HG02970 (cell line): ENCODE measurements around the gene LMLN.
"Not testable (repeated sequence)": the region's sequence is repeated elsewhere in the genome, so short reads cannot be mapped to it uniquely, and the experiment has no call there.

Experiments
- ATAC-seq: cut with Tn5 transposase; IDR thresholded peaks from one replicate; pipeline ENCODE4 v1.9.1; 2021; ENCODE audit warnings: mild to moderate bottlenecking, moderate library complexity, moderate number of reproducible peaks; ENCODE audit not compliant: unreplicated experiment, low FRiP score

The LMLN gene

DNA sequence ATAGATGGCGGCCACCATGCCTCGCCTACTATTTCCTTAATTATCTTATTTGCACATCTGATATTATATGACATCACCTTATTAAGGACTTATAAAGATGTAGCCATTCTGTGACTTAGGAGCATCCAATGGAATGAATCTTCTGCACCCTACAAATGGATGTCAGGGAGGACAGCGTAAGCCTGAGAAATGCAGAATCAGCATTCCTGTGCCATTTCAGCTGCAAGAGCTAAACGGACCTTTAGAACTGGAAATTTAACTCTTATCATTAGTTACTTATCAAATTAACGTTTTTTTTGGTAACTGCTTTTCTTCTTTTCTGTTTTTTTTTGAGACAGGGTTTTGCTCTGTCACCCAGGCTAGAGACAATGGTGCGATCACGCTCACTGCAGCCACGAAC lies 65.6 kb downstream of the LMLN start:
- no peak for ATAC-seq

- no peak for ATAC-seq
Measured at GRCh38 chr3:198026620-198027019, 66.6 kb downstream of the LMLN start.

DNA sequence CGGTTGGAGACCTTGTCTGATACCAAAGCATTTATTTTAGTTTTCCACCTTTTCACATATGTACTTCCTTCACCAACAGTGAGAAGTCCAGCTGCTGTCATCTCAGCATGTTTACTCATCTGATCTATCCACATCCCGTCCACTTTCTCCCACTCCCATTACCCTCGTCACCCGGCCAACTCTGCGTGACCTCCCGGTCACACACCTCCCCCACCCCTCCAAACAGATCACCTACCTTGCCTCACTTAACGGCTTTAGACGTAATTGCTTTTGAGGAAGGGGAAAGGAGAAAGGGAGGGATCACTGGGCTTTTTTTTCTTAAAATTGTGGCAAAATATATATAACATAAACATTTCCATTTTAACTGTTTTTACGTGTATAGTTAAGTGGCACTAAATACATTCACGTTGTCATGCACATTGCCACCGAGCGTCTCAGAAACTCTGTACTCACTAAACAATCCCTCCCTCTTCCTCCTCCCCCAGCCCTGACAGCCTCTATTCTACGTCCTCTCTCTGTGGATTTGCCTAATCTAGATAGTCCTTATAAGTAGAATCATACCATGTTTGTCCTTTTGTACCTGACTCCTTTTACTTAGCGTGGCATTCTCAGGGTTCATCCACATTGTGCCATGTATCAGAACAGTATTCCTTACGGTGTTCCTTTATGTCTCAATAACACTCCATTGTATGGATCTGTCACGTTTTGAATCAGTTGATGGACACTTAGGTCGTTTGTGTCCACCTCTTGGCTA lies 67.2 kb downstream of the LMLN start:
- ATAC-seq, result no peak

- no peak for ATAC-seq
Measured at GRCh38 chr3:198027799-198028390, 67.9 kb downstream of the LMLN start.

- no peak for ATAC-seq
Measured at GRCh38 chr3:198028718-198029117, 68.7 kb downstream of the LMLN start.

DNA sequence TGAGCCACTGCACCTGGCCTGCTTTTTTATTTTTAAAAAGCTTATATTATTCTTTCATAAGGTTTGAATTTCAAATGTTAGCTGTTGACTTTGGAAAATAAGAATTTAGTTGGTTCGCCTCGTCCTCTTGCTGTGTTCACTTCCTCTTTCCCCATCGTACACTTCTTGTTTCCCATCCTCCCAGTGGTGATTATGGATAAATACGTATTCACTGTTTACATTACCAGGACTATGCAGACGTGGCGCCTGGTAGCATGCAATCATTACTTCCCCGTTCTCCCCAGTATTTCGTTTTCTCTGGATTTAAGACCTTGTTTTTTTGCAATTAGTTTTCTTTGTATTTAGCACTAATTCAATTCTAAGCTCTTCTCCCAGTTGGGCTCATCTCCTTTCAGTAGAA lies 70.1 kb downstream of the LMLN start:
- no peak for ATAC-seq

DNA sequence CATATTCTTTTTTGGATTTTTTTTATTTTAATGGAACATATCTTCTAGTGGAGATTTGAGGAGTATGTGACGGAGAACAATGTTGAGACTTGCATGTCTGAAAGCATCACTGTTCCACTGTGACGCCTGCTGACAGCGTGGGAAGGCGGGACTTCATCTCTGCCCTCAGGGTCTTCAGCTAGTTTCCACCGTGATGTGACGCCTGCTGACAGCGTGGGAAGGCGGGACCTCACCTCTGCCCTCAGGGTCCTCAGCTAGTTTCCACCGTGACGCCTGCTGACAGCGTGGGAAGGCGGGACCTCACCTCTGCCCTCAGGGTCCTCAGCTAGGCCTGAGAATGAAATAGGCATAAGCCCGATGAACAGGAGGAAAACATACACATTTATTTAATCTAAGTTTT lies 70.7 kb downstream of the LMLN start:
- no peak for ATAC-seq

GRCh38 chr3:198032039-198032936 lies 72.3 kb downstream of the LMLN start:
- ATAC-seq, result no peak

DNA sequence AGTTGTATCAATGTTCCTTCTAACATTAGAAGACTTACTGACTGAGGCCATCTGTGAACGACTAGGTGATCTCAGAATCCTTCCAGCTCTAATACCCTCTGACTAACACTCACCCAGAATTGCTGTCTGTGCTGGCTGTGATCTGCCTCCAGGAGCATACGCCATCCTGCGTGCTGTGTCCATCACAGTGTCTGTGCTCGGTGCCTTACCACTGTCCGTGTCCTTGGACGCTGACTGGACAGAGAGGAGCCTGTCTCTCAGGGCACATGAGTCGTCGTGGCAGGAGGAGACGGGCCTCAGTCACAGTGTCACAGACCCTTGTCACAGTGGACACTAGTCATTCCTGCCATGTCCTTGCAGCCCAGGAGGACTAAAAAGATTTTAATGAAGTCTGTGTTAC lies 83.1 kb downstream of the LMLN start:
- no peak for ATAC-seq

DNA sequence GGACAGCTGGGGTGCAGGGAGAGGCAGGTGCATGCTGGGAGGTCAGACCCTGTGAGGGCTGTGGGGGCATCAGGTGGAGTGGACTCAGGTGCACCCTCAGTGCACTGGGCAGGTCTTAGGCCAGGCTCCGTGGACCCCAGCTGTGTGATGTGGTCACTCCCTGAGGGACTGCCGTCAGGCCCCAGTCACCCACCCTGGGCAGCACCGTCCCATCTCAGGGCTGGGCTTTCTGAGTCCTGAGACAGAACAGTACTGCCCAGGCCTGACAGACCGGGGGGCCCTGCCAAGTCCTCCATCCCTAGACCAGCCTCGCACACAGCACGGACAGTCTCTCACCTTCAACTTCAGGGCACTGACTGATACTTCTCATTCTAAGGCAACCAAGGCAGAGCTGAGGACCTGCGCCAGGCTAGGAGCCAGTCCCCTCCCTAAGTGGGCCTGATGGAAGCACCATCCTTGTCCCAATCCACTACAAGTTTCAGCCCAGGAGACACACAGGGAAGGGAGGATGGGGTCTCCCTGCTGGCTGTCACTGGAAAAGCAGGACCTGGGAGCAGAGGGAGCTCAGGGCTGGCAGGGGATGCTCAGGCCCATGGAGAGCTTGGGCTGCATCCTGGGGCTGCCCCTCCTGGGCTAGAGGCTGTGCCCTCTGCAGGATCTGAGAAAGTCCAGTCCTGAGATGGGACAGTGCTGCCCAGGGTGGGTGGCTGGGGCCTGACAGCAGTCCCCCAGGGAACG lies 86.3 kb downstream of the LMLN start:
- ATAC-seq, result no peak

DNA sequence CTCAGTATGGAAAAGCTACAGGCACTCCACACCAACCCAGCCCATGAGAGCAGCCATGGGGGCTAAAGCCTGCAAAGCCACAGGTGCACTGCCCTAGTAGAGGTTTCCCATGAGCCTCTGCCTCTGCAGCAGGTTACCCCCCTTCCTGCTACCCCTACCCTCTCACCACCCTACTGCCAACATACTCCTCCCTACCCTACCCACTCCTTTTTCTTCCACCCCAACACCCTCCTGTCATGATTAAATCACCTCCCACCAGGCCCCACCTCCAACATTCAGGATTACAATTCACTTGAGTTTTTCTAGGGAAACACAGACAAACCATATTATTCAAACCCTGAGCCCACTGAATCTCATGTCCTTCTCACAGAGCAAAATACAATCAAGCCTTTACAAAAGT lies 88.4 kb downstream of the LMLN start:
- no peak for ATAC-seq

DNA sequence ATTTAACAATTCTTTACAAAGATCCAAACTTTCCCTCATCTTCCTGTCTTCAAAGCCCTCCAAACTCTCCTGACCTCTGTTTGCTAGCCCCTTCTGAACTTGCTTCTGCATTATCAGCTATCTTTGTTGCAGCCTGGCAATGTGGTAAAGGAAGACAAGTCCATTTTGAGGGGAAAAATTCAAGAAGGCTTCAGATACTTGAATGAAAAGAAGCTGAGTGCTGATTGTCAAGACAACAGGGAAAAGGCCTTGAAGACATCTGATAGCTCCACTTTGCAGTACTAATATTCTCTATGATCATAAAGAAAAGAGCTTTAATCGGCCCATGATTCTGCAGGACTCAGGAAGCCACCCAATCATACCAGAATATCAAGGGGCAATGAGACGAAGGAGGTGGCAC lies 91.8 kb downstream of the LMLN start:
- no peak for ATAC-seq

- not testable (repeated sequence) for ATAC-seq
Measured at GRCh38 chr3:198053462-198053861, 93.4 kb downstream of the LMLN start.

DNA sequence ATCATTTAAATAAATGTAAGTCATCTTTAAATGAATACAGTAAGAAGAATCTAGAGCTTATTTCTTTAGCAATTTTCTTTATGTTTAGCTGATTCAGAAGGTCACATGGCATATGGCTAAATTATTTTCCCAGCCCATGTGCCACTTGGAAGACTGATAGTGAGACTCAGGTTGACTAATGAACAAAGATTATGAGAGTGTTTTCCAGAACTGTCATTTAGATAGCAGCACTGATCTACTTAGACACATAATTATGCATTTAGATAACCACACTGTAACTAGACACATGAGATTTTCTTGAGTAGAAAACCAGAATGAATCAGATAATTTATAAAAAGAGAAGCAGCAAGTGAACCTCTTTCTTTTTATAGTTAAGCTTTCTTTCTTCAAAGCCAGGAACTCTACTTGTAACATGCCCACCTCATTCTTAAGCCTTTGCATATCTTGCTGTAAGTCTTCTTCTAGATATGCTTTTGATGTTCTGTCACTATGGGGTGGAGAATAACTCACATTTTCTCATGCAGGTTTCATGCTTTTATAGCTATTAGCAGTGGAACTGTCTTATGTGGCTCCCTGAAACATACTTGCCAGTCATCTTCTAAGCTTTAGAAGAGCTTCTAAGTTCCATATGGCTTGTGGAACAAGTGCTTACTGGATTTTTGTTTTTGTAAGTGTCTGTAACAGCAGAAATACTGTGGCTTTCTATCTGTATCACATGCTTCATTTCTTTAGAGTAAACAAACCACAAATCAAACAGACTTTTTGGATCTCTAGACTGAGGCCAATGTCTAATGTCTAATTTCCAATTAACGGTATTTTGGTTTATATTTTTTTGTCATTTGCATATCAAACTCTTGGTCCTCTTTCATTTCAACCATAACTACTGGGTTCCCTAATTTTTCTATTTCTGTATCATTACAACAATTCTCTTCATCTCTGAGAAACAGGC lies 101.4 kb downstream of the LMLN start:
- ATAC-seq, result no peak

DNA sequence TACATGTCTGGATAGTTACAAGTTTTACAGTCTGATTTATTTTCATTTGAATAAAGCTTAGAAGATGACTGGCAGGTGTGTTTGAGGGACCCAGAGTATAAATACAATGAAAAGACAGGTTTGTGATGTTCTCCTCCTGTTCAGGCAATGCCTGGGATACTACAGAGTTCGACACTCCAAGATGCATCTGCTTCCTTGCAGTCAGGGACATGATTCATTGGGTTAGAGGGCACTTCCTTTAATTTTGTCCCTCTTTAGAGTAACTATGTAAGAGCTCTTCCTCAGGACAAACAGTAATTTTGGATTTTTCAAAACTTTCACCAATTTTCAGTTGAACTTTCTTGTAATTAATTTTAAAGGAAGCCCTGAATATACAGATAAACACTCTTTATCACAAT lies 102.0 kb downstream of the LMLN start:
- ATAC-seq, result no peak

DNA sequence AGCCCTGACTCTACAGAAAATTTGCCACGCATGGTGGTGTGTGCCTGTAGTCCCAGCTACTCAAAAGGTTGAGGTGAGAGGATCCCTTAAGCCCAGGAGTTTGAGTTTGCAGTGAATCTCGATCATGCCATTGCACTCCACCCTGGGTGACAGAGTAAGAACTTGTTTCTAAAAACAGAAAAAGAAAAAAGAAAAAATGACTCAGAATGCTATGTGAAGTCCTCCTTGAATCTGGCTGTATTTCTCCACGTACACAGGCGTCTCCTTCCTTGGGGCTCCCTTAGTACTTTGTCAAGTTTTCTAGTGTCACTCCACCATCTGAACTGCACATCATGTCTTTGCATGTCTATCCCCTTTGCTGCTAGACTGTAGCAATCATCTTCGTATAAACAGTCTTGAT lies 104.4 kb downstream of the LMLN start:
- ATAC-seq, result no peak

- no peak for ATAC-seq
Measured at GRCh38 chr3:198065897-198066296, 105.9 kb downstream of the LMLN start.

GRCh38 chr3:198067416-198067815 lies 107.4 kb downstream of the LMLN start:
- ATAC-seq, result no peak

DNA sequence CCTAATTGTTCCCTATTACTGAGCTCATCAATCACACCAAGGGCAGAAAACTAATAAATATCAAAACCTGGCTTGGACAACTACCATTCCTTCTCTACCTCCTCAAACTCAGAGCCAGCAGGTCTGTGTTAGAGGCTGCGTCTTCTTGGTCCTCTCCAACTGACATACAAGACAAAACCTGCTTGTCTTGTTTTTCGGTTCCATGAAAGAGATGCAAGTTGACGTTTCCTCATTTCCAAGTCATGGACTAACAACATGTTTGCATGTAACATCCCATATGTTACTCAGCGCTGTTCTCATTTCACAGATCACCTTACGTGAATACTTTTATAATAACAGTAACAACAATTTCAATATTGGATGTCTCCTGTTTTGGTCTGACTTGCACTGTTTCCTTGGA lies 110.9 kb downstream of the LMLN start:
- no peak for ATAC-seq
